HL-60 (cell line): ENCODE results near the gene ZNF800.

Experiments used
- CTCF ChIP-seq: IDR thresholded peaks from one replicate; pipeline ENCODE4 v1.5.1; 2011; ENCODE audit warnings: low read length, control low read depth, inconsistent platforms; ENCODE audit not compliant: insufficient read depth
- GABPA ChIP-seq: IDR thresholded peaks from 2 replicates; pipeline ENCODE4 v1.6.1; 2012; ENCODE audit warnings: low read depth
- SPI1 ChIP-seq: IDR thresholded peaks from 2 replicates; pipeline ENCODE4 v1.6.1; 2012; ENCODE audit warnings: low read depth, mild to moderate bottlenecking, borderline replicate concordance

- no peak for TF ChIP-seq CTCF
- TF ChIP-seq GABPA: no peak
- no peak for TF ChIP-seq SPI1
Measured at GRCh38 chr7:127342596-127342995, 49.9 kb downstream of the ZNF800 start.
